ENCODE data around the gene CABLES2. TPM values are rescaled to one million over a fixed set of nuclear protein-coding genes. Genes with fewer than 3 reads are reported as not detected.

CABLES2 gene
- total and polyA plus RNA-seq, 4 donors = 1.8 to 4.2 (median 2.5) TPM

- ATAC-seq (ENCODE audit: low FRiP score) = no peak
- no peak for DNase-seq
- no peaks in the 10 kb centered on the region for H3K27me3 ChIP-seq (ENCODE audit: control insufficient read depth in 1 of 2, insufficient read depth in 2 of 2, low read length in 1 of 2)
- 86 to 89% methylated on average over 22 to 24 of the region's 24 CpGs for WGBS, 2 donors
- H3K9me3 ChIP-seq (ENCODE audit: control insufficient read depth, low read length) = no peaks in the 10 kb centered on the region
- intact Hi-C loops (cut with DNase I) = no loop called here
- no peak overlapping the region for H3K4me3 ChIP-seq (ENCODE audit: low read length in 2 of 2)
- H3K36me3 ChIP-seq (ENCODE audit: control insufficient read depth in 1 of 2, insufficient read depth in 2 of 2, low read length in 1 of 2) = no peaks in the 10 kb centered on the region
- no peaks in the 10 kb centered on the region for H3K4me1 ChIP-seq (ENCODE audit: control insufficient read depth in 1 of 2, insufficient read depth in 2 of 2, low read length in 2 of 2)
- no peak overlapping the region for H3K27ac ChIP-seq (ENCODE audit: low read depth in 1 of 2, low read length in 2 of 2)
Observed at GRCh38 chr20:62449951-62450691, 43.0 kb upstream of the CABLES2 start.

DNA sequence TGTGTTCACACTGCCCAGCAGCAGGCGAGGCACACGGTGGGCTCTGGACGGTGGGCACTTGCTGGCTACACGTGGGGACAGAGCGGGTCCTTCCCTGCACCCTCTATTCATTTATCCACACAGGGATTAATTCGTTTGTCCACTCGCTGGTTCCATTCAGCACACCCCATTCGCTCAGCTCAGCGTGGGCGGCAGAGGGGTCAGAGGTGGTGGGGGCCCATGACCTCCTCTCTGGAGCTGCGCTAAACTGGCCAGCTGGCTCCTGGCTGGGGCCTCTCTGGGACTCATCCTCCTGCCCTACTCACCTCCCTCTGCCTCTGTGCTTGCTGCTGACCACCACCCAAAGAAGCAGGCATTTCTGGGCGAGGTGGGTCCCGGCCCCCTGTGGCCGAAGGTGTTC, 41.7 kb upstream of the CABLES2 start:
- WGBS, 2 donors = 83 to 91% methylated on average over 14 of the region's 14 CpGs
- H3K4me1 ChIP-seq (ENCODE audit: control insufficient read depth in 1 of 2, insufficient read depth in 2 of 2, low read length in 2 of 2) = no peaks in the 10 kb centered on the region
- H3K27ac ChIP-seq (ENCODE audit: low read depth in 1 of 2, low read length in 2 of 2) = no peak overlapping the region
- H3K27me3 ChIP-seq (ENCODE audit: control insufficient read depth in 1 of 2, insufficient read depth in 2 of 2, low read length in 1 of 2) = no peaks in the 10 kb centered on the region
- no peaks in the 10 kb centered on the region for H3K36me3 ChIP-seq (ENCODE audit: control insufficient read depth in 1 of 2, insufficient read depth in 2 of 2, low read length in 1 of 2)
- H3K9me3 ChIP-seq (ENCODE audit: control insufficient read depth, low read length) = no peaks in the 10 kb centered on the region
- intact Hi-C loops (cut with DNase I) = no loop called here
- no peak overlapping the region for H3K4me3 ChIP-seq (ENCODE audit: low read length in 2 of 2)
- ATAC-seq (ENCODE audit: low FRiP score) (no peak), DNase-seq (no peak)

- no peak for ATAC-seq (ENCODE audit: low FRiP score)
- DNase-seq = no peak
- Histone ChIP-seq H3K4me1 (ENCODE audit: control insufficient read depth in 1 of 2, insufficient read depth in 2 of 2, low read length in 2 of 2) (no peaks in the 10 kb centered on the region), H3K4me3 (ENCODE audit: low read length in 2 of 2) (no peak overlapping the region), H3K36me3 (ENCODE audit: control insufficient read depth in 1 of 2, insufficient read depth in 2 of 2, low read length in 1 of 2) (no peaks in the 10 kb centered on the region), H3K27ac (ENCODE audit: low read depth in 1 of 2, low read length in 2 of 2) (no peak overlapping the region), H3K27me3 (ENCODE audit: control insufficient read depth in 1 of 2, insufficient read depth in 2 of 2, low read length in 1 of 2) (no peaks in the 10 kb centered on the region), H3K9me3 (ENCODE audit: control insufficient read depth, low read length) (no peaks in the 10 kb centered on the region)
- 87 to 88% methylated on average over 10 of the region's 10 CpGs for WGBS, 2 donors
- intact Hi-C loops (cut with DNase I) = no loop called here
Observed at GRCh38 chr20:62448038-62448437, 41.0 kb upstream of the CABLES2 start.

- no peaks in the 10 kb centered on the region for H3K9me3 ChIP-seq (ENCODE audit: control insufficient read depth, low read length)
- H3K36me3 ChIP-seq (ENCODE audit: control insufficient read depth in 1 of 2, insufficient read depth in 2 of 2, low read length in 1 of 2) = no peaks in the 10 kb centered on the region
- ATAC-seq (ENCODE audit: low FRiP score) (no peak), DNase-seq (no peak)
- H3K27ac ChIP-seq (ENCODE audit: low read depth in 1 of 2, low read length in 2 of 2) = no peak overlapping the region
- H3K27me3 ChIP-seq (ENCODE audit: control insufficient read depth in 1 of 2, insufficient read depth in 2 of 2, low read length in 1 of 2) = no peaks in the 10 kb centered on the region
- H3K4me3 ChIP-seq (ENCODE audit: low read length in 2 of 2) = no peak overlapping the region
- intact Hi-C loops (cut with DNase I) = no loop called here
- no peaks in the 10 kb centered on the region for H3K4me1 ChIP-seq (ENCODE audit: control insufficient read depth in 1 of 2, insufficient read depth in 2 of 2, low read length in 2 of 2)
- WGBS, 2 donors = 88 to 90% methylated on average over 43 to 44 of the region's 44 CpGs
Observed at GRCh38 chr20:62446888-62447869, 40.1 kb upstream of the CABLES2 start.

- intact Hi-C loops (cut with DNase I) = no loop called here
- Histone ChIP-seq H3K36me3 (ENCODE audit: control insufficient read depth in 1 of 2, insufficient read depth in 2 of 2, low read length in 1 of 2) (no peaks in the 10 kb centered on the region), H3K27ac (ENCODE audit: low read depth in 1 of 2, low read length in 2 of 2) (no peak overlapping the region), H3K4me3 (ENCODE audit: low read length in 2 of 2) (no peak overlapping the region), H3K4me1 (ENCODE audit: control insufficient read depth in 1 of 2, insufficient read depth in 2 of 2, low read length in 2 of 2) (no peaks in the 10 kb centered on the region), H3K27me3 (ENCODE audit: control insufficient read depth in 1 of 2, insufficient read depth in 2 of 2, low read length in 1 of 2) (no peaks in the 10 kb centered on the region), H3K9me3 (ENCODE audit: control insufficient read depth, low read length) (no peaks in the 10 kb centered on the region)
- WGBS, 2 donors = 46 to 51% methylated on average over 11 to 12 of the region's 12 CpGs
- no peak for DNase-seq
- ATAC-seq (ENCODE audit: low FRiP score) = no peak
Observed at GRCh38 chr20:62446481-62446880, 39.4 kb upstream of the CABLES2 start.

DNA sequence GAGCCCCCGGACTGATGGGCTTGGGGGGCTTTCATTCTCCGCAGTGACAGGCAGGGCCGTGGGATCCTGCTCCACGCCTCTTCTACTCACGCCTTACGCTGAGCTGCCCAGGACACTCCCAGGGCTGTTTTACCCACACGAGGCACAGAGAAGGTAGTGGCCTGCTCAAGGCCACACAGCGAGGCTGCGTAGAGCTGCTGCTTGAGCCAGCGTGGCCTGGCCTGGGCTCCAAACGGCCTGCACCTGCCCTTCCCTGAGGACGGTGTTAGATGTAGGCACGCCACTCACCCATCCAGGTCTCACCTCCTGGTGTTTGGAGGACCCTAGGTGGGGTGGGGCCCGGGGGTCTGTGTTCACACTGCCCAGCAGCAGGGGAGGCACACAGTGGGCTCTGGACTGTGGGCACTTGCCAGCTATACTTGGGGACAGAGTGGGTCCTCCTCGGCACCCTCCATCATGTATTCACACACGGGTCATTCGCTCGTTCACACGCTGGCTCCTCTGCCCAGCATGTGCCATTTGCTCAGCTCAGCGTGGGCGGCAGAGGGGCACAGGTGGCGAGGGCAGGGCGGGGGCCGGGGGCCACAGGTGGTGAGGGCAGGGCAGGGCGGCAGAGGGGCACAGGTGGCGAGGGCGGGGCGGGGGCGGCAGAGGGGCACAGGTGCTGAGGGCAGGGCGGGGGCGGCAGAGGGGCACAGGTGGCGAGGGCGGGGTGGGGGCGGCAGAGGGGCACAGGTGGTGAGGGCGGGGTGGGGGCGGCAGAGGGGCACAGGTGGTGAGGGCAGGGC, 38.7 kb upstream of the CABLES2 start:
- Histone ChIP-seq H3K4me3 (ENCODE audit: low read length in 2 of 2) (no peak overlapping the region), H3K4me1 (ENCODE audit: control insufficient read depth in 1 of 2, insufficient read depth in 2 of 2, low read length in 2 of 2) (no peaks in the 10 kb centered on the region), H3K36me3 (ENCODE audit: control insufficient read depth in 1 of 2, insufficient read depth in 2 of 2, low read length in 1 of 2) (no peaks in the 10 kb centered on the region), H3K27ac (ENCODE audit: low read depth in 1 of 2, low read length in 2 of 2) (no peak overlapping the region), H3K9me3 (ENCODE audit: control insufficient read depth, low read length) (no peaks in the 10 kb centered on the region), H3K27me3 (ENCODE audit: control insufficient read depth in 1 of 2, insufficient read depth in 2 of 2, low read length in 1 of 2) (no peaks in the 10 kb centered on the region)
- intact Hi-C loops (cut with DNase I) = no loop called here
- ATAC-seq (ENCODE audit: low FRiP score) (no peak), DNase-seq (no peak)
- 89 to 91% methylated on average over 28 to 36 of the region's 36 CpGs for WGBS, 2 donors

GRCh38 chr20:62444286-62444685, 37.2 kb upstream of the CABLES2 start:
- intact Hi-C loops (cut with DNase I) = no loop called here

GRCh38 chr20:62441987-62442539, 35.0 kb upstream of the CABLES2 start:
- intact Hi-C loops (cut with DNase I) = no loop called here
- H3K4me1 ChIP-seq (ENCODE audit: control insufficient read depth in 1 of 2, insufficient read depth in 2 of 2, low read length in 2 of 2) = no peaks in the 10 kb centered on the region
- no peak overlapping the region for H3K27ac ChIP-seq (ENCODE audit: low read depth in 1 of 2, low read length in 2 of 2)
- no peak overlapping the region for H3K4me3 ChIP-seq (ENCODE audit: low read length in 2 of 2)
- H3K27me3 ChIP-seq (ENCODE audit: control insufficient read depth in 1 of 2, insufficient read depth in 2 of 2, low read length in 1 of 2) = no peaks in the 10 kb centered on the region
- DNase-seq (no peak), ATAC-seq (ENCODE audit: low FRiP score) (no peak)
- H3K9me3 ChIP-seq (ENCODE audit: control insufficient read depth, low read length) = no peaks in the 10 kb centered on the region
- no peaks in the 10 kb centered on the region for H3K36me3 ChIP-seq (ENCODE audit: control insufficient read depth in 1 of 2, insufficient read depth in 2 of 2, low read length in 1 of 2)
- WGBS, 2 donors = 89% methylated on average over 16 of the region's 16 CpGs

More at GRCh38 chr20:62444286-62444685, 37.2 kb upstream of the CABLES2 start:
- WGBS, 2 donors = 94 to 97% methylated on average over 6 of the region's 6 CpGs
- no peaks in the 10 kb centered on the region for H3K36me3 ChIP-seq (ENCODE audit: control insufficient read depth in 1 of 2, insufficient read depth in 2 of 2, low read length in 1 of 2)
- no peaks in the 10 kb centered on the region for H3K27me3 ChIP-seq (ENCODE audit: control insufficient read depth in 1 of 2, insufficient read depth in 2 of 2, low read length in 1 of 2)
- no peaks in the 10 kb centered on the region for H3K4me1 ChIP-seq (ENCODE audit: control insufficient read depth in 1 of 2, insufficient read depth in 2 of 2, low read length in 2 of 2)
- no peak overlapping the region for H3K4me3 ChIP-seq (ENCODE audit: low read length in 2 of 2)
- no peak for DNase-seq
- no peak overlapping the region for H3K27ac ChIP-seq (ENCODE audit: low read depth in 1 of 2, low read length in 2 of 2)
- no peaks in the 10 kb centered on the region for H3K9me3 ChIP-seq (ENCODE audit: control insufficient read depth, low read length)
- no peak for ATAC-seq (ENCODE audit: low FRiP score)
